Coronary artery (tissue), 2 donors: ENCODE measurements around the gene GNAL.

Source experiments
- DNase-seq: peaks from one replicate; pipeline ENCODE4 v3.0.0-alpha.2; 2017; ENCODE audit warnings: low spot score
- H3K27ac ChIP-seq, 2 donors: fragments of 200-600 bp; sonication (generic); one replicate each; pipeline ENCODE4 v1.5.1; 2016 to 2019
- H3K4me3 ChIP-seq: fragments of 200-600 bp; sonication (generic); 2 replicates; pipeline ENCODE4 v1.5.1; 2016; ENCODE audit warnings: mild to moderate bottlenecking, moderate library complexity
- TF ChIP-seq, protein P1 (sequence below): fragments of 200-600 bp; sonication (generic); IDR thresholded peaks from one replicate; pipeline ENCODE4 v1.5.1; 2019; ENCODE audit warnings: antibody characterized with exemption

Gene GNAL

DNA sequence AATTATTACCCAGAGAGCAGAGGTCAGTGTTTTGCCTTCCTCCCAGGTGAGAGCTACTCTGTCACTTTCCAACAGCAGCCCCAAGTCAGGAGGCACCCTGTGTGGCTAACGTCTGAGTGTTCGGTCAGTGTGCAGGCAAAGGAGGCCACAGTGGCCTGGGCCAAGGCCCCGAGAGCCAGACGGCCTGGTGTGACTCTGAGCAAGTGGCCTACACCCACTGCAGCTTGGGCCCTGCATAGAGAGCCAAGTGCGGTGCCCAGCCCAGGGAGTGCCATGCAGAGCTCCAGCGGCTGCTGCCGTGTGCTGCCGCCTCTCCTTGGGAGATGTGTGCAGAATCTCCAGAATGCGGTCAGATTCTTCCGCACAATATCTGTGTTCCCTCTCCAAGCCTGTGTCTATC is 70.4 kb downstream of the GNAL start:
- H3K27ac ChIP-seq: no peak overlapping the region
- H3K4me3 ChIP-seq: no peak overlapping the region
- TF ChIP-seq, protein P1, sequence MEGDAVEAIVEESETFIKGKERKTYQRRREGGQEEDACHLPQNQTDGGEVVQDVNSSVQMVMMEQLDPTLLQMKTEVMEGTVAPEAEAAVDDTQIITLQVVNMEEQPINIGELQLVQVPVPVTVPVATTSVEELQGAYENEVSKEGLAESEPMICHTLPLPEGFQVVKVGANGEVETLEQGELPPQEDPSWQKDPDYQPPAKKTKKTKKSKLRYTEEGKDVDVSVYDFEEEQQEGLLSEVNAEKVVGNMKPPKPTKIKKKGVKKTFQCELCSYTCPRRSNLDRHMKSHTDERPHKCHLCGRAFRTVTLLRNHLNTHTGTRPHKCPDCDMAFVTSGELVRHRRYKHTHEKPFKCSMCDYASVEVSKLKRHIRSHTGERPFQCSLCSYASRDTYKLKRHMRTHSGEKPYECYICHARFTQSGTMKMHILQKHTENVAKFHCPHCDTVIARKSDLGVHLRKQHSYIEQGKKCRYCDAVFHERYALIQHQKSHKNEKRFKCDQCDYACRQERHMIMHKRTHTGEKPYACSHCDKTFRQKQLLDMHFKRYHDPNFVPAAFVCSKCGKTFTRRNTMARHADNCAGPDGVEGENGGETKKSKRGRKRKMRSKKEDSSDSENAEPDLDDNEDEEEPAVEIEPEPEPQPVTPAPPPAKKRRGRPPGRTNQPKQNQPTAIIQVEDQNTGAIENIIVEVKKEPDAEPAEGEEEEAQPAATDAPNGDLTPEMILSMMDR: no peak
- DNase-seq: no peak

DNA sequence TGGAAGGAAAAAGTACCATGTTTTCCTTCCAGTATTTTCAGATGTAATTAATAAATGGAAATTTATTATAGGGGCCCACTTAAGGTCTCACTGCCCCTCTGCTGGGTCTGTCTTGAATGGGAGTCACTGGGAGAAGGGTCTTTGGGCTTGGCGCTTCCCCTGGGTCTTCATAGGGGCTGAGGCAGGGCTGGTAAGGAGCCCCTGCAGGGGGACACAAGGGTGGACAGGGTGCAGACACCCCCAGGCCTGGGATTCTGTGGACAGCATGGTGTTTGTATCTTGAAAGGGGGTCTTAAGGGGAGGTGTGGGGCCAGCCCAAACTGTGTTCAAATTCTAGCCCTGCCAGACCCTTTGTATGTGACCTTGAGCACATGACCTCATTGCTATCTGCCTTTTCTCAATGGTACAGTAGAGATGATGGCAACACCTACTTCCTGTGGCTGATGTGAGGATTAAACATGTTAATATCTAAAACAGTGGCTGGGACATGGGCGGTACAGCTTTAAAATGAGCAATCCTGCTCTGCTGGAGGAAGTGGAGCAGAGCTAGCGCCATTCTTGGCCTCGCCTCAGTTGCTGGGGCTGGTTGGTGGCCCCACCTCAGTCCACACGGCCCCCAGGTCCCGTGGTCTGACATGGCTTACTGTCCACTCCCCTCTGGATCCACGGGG is 71.6 kb downstream of the GNAL start:
- TF ChIP-seq, protein P1: no peak
- DNase-seq: no peak
- no peak overlapping the region for H3K27ac ChIP-seq

DNA sequence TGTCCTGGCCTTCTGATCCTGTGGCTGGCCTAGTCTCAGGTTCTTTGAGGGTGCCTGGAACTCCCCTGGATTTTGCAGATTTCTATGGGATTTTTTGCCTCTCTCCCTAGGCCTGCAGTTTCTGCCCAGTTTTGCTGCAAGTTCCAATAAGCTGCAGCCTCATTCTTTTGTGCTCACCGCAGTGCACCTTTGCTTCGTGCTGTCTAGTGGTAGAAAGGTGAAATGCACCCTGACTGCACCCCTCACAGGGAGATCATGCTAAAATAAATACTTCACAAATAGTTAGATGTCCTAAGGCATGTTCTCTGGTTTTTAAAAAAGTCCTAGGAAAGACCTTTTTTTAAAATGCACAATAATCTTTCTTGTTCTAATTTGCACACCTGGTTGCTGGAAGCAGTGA is 72.5 kb downstream of the GNAL start:
- Histone ChIP-seq H3K4me3 (no peak overlapping the region), H3K27ac (no peak overlapping the region)
- TF ChIP-seq, protein P1: no peak
- DNase-seq: no peak

More for the DNA sequence above, 71.6 kb downstream of the GNAL start:
- H3K4me3 ChIP-seq: no peak overlapping the region

DNA sequence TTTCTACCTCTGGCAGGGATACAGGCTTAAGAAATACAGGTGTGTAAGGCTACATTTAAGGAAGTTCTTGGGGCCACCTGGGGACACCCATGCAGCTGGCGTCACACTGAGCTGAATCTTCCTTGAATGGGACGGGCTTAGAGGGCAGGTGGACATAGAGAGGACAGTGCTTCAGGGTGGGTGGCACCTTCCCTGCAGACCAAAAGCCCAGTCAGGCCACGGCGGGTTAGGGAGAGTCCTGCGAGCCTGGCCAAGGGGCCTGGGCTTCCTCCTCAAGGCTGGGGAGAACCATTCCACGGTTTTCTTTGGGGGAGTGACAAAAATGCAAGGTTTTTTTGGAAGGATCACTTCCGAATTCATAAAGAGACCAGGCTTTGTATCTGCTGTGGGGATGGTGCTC is 73.4 kb downstream of the GNAL start:
- TF ChIP-seq, protein P1: no peak
- no peak for DNase-seq
- no peak overlapping the region for H3K4me3 ChIP-seq

DNA sequence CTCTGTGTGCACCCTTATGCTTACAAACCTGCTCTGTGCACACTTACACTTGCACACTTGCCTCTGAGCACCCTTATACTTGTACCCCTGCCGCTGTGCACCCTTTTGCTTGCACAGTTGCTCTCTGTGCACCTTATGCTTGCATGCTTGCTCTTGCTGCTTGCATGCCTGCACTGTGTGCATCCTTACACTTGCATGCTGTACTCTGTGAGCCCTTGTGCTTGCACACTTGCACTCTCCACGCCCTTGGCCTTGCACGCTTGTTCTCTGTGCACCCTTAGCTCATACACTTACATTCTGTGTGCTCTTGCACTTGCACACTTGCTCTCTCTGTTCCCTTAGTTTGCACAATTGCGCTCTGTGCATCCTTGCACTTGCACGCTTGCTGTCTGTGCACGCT is 78.3 kb downstream of the GNAL start:
- no peak overlapping the region for H3K4me3 ChIP-seq
- H3K27ac ChIP-seq: no peak overlapping the region
- TF ChIP-seq, protein P1: no peak
- DNase-seq: no peak

More for the DNA sequence above, 73.4 kb downstream of the GNAL start:
- H3K27ac ChIP-seq: no peak overlapping the region

DNA sequence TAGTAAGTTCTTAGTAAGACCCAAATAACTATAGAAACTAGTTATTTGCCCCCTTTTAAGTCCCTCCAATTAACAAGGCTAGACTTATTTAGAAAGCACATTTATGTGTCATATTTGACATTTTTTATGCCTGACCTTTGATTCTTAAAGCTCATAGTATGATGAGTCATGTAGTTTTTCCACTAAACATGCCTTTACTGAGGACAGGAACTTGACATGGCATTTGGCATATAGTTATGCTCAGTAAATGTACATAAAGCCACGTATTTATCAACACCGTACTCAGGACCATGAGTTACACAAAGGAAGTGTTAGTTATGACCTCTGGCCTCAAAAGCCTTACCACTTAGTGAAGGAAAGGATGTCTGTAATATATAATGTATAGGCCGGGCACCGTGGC is 78.9 kb downstream of the GNAL start:
- TF ChIP-seq, protein P1: no peak
- H3K4me3 ChIP-seq: no peak overlapping the region
- no peak for DNase-seq
- H3K27ac ChIP-seq: no peak overlapping the region

DNA sequence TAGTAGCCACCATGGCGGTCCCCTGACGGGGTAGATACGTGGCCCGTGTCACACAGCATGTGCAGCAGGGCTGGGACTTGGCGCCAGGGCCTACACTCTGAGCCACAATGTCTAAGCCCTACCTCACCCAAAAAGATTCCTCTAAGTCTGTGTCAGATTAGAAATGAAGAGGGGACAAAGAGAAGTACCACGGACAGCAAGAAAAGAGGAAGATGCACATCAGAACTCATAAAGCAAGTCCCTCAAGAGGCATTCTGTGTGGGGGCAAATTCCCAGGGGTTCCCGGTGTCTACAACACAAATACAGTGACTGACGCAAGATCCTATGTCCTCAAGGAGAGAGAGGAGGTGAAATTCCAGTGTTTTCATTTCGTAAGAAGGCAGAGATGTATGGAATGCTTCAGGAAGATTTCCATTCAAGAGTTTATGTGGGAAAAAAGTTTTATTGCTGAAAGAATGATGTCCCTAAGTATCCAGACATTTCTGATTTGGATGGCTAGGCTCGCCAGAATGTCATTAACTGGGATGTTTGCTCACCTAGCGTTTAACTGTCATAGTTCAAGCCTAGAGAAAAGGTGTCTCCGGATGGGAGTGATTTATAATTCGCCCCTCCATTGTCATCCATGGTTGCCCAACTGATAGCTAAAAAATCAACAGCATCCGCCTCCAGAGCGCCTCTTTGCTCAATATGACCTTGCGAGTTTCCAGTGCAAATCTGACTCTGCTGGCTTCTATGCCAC is 86.5 kb downstream of the GNAL start:
- Histone ChIP-seq H3K4me3 (no peak overlapping the region), H3K27ac (no peak overlapping the region)
- TF ChIP-seq, protein P1: no peak
- no peak for DNase-seq
